OCI-LY7 (cell line): Measurements from ENCODE around the gene MACF1.

Experiments
- EZH2phosphoT487 ChIP-seq: fragments of 200-600 bp; sonication (generic); IDR thresholded peaks from 2 replicates; pipeline ENCODE4 v1.6.1; 2018; ENCODE audit warnings: low read depth, borderline replicate concordance, mild to moderate bottlenecking, mixed run types, antibody characterized with exemption, low read length, moderate library complexity, mixed read lengths
- TF ChIP-seq, protein P1 (sequence below): fragments of 200-600 bp; sonication (generic); conservative IDR thresholded peaks from 2 replicates; pipeline ENCODE4 v1.5.1; 2014; ENCODE audit warnings: mild to moderate bottlenecking, antibody characterized with exemption, low read length, moderate library complexity, mixed read lengths

DNA sequence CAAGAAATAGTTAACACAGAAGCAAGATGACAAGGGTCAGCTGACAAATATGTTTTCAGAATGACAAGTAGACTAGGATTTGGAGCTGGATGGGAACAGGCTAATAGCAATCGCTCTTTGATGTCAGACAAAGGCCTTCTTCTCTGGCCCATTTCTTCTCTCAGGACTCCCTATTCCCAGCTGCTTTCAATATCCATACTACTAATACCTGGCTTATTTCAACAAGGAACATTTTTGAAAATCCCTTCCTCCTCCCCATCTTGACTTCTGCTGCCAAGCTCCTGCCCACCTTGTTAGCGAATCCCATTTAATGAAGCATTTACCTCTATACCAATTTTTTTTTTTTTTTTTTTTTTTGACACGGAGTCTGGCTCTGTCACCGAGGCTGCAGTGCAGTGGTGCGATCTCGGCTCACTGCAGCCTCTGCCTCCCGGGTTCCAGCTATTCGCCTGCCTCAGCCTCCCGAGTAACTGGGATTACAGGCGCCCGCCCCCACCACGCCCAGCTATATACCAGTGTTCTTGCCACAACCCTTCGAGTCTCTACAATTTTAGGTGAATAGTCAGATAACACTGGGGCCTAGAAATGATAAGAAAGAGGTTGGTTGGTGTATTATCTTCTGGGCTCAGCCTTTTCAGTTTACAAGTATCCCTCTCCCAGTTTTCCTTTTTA, 68.4 kb downstream of the MACF1 start:
- TF ChIP-seq, protein P1, sequence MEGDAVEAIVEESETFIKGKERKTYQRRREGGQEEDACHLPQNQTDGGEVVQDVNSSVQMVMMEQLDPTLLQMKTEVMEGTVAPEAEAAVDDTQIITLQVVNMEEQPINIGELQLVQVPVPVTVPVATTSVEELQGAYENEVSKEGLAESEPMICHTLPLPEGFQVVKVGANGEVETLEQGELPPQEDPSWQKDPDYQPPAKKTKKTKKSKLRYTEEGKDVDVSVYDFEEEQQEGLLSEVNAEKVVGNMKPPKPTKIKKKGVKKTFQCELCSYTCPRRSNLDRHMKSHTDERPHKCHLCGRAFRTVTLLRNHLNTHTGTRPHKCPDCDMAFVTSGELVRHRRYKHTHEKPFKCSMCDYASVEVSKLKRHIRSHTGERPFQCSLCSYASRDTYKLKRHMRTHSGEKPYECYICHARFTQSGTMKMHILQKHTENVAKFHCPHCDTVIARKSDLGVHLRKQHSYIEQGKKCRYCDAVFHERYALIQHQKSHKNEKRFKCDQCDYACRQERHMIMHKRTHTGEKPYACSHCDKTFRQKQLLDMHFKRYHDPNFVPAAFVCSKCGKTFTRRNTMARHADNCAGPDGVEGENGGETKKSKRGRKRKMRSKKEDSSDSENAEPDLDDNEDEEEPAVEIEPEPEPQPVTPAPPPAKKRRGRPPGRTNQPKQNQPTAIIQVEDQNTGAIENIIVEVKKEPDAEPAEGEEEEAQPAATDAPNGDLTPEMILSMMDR, result no peak
- no peak for TF ChIP-seq EZH2phosphoT487
